Muscle of leg (tissue), 11 donors: ENCODE data around the gene KLHL29. TPM values are rescaled to one million over a fixed set of nuclear protein-coding genes. Genes with fewer than 3 reads are reported as not detected.

ENCODE experiments used
- DNase-seq: peaks from one replicate; pipeline ENCODE4 v3.0.0; 2013
- H3K27ac ChIP-seq: one replicate; pipeline ENCODE4 v1.5.1; 2013; ENCODE audit warnings: mild to moderate bottlenecking, low read length, control low read depth
- H3K27me3 ChIP-seq: one replicate; pipeline ENCODE4 v1.6.1; 2013; ENCODE audit warnings: low read length; ENCODE audit not compliant: control insufficient read depth, insufficient read depth
- H3K36me3 ChIP-seq: one replicate; pipeline ENCODE4 v1.6.1; 2013; ENCODE audit warnings: low read length; ENCODE audit not compliant: control insufficient read depth, insufficient read depth
- H3K4me1 ChIP-seq: one replicate; pipeline ENCODE4 v1.6.1; 2013; ENCODE audit warnings: low read length; ENCODE audit not compliant: control insufficient read depth, insufficient read depth
- H3K4me3 ChIP-seq: one replicate; pipeline ENCODE4 v1.5.1; 2013; ENCODE audit warnings: low read length, control low read depth
- H3K9me3 ChIP-seq: replicated peaks from 2 replicates; pipeline ENCODE4 v1.6.1; 2013; ENCODE audit warnings: low read depth, low read length; ENCODE audit not compliant: control insufficient read depth
- whole genome bisulfite sequencing: methylation state at CpG from one replicate; pipeline ENCODE4 v1.1.5; 2013; ENCODE audit warnings: missing lambda C conversion rate; ENCODE audit not compliant: insufficient coverage; 5-methylcytosine and 5-hydroxymethylcytosine counted together
- polyA plus RNA-seq, 8 donors: library from polyadenylated mRNA; unstranded; fragments of 120-200 nt; gene quantifications; one replicate each; pipeline versions ENCODE4 v1.2.1 to v1.2.3, GENCODE V29; 2013; ENCODE audit warnings: inconsistent platforms in 1 of 8, low replicate concordance in 1 of 8; ENCODE audit not compliant: insufficient read length in 8 of 8, insufficient read depth in 1 of 8
- total RNA-seq: library from RNA; stranded (reverse); fragments of 120-200 nt; gene quantifications from one replicate; pipeline ENCODE4 v1.2.4, GENCODE V29; 2013

The KLHL29 gene
- total and polyA plus RNA-seq, 9 donors: 4.7 to 9.7 (median 7.3) TPM

DNA sequence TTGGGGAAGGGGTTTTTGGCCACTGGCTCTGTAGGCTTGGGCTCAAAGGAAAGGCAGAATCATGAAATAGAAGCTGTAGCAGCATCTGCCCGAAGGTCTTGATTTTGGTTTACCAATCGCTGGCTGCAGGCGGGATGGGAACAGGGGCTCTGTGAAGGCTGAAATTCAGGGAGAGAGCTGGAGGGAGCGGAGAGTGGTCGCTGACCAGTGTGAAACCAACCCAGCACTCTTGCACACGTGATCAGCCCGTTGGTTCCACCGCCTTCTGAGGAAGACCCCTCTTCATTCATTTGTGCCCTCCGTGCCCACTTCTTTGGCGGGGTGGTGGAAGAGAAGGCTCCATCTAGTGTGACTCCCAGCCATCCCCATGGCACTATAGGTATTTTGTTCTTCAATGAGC is 82.6 kb downstream of the KLHL29 start:
- WGBS: 100% methylated on average over 4 of the region's 10 CpGs
- Histone ChIP-seq H3K4me1 (peaks cover 9% of the 10 kb centered on the region), H3K27ac (no peak overlapping the region), H3K4me3 (no peak overlapping the region), H3K9me3 (no peaks in the 10 kb centered on the region), H3K36me3 (no peaks in the 10 kb centered on the region), H3K27me3 (peaks cover 11% of the 10 kb centered on the region)
- no peak for DNase-seq

DNA sequence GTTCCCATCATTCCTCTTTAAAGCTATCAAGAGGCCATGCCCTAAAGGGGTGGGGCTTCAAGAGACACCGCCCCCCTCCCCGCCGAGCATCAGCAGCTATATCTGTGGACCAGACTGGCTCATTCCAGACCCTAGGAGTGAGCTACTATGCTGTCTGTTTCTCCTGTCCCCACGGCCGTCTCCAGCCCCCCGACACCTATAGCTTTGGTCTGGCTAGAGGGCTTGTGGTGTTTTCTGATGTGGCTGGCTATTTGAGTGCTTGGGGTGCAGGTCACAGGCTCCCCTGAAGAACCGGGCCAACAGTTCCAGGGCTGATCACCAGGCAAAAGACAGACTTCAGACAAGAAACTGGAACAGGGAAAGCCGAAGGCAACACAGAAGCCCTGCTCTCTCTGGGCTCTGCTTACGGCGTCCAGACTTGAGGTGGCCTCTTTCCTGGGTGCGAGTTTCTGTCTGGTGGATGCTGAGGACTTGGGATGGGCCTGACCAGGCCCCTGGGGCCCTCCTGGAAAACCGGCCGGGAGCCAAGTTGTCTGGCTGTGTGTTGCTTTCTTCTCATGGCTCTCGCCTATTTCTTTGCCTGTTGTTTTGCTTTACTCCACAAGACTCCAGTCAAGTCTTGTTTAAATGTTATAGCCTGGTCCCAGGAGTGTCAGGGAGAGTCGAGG is 83.6 kb downstream of the KLHL29 start:
- WGBS: 53% methylated on average over 9 of the region's 15 CpGs
- H3K36me3 ChIP-seq: no peaks in the 10 kb centered on the region
- DNase-seq: peak; percentile 28
- H3K9me3 ChIP-seq: no peaks in the 10 kb centered on the region
- H3K4me1 ChIP-seq: peaks cover 9% of the 10 kb centered on the region
- peaks cover 9% of the 10 kb centered on the region for H3K27me3 ChIP-seq
- no peak overlapping the region for H3K27ac ChIP-seq
- no peak overlapping the region for H3K4me3 ChIP-seq

- peaks cover 9% of the 10 kb centered on the region for H3K27me3 ChIP-seq
- WGBS: 75% methylated on average over 7 of the region's 10 CpGs
- no peaks in the 10 kb centered on the region for H3K9me3 ChIP-seq
- H3K36me3 ChIP-seq: no peaks in the 10 kb centered on the region
- no peak for DNase-seq
- H3K4me3 ChIP-seq: no peak overlapping the region
- peaks cover 9% of the 10 kb centered on the region for H3K4me1 ChIP-seq
- no peak overlapping the region for H3K27ac ChIP-seq
These were observed 84.2 kb downstream of the KLHL29 start for GRCh38 chr2:23469142-23469540.

GRCh38 chr2:23475036-23475435 is 90.1 kb downstream of the KLHL29 start:
- no peak overlapping the region for H3K27ac ChIP-seq
- H3K27me3 ChIP-seq: peaks cover 2% of the 10 kb centered on the region
- no peaks in the 10 kb centered on the region for H3K4me1 ChIP-seq
- DNase-seq: no peak
- peaks cover 2% of the 10 kb centered on the region for H3K36me3 ChIP-seq
- WGBS: no CpG with 5 or more reads among the region's 4 CpGs
- H3K9me3 ChIP-seq: no peaks in the 10 kb centered on the region
- no peak overlapping the region for H3K4me3 ChIP-seq

- Histone ChIP-seq H3K9me3 (no peaks in the 10 kb centered on the region), H3K27me3 (peaks cover 2% of the 10 kb centered on the region), H3K27ac (no peak overlapping the region), H3K4me3 (no peak overlapping the region), H3K4me1 (no peaks in the 10 kb centered on the region), H3K36me3 (peaks cover 2% of the 10 kb centered on the region)
- WGBS: 80% methylated on average over 4 of the region's 11 CpGs
- no peak for DNase-seq
These were observed 90.5 kb downstream of the KLHL29 start for GRCh38 chr2:23475473-23475872.

DNA sequence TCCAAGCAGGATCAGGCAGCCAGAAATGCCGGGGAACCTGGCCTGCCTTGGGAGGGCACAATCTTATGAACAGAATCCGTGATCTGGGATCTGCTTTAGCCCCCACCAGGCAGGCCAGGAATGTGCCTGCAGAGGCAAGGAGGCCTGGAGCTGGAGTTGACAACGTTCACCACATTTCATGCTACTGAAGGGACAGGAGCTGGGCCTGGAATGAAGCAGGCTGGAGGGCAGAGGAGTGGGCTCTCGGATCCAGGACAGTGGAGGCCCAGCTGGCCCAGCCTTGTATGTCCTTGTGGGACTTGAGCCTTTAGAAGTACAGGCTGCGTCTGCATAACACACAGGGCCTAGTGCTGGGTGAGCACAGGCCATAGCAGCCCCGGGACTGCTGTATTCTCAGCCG is 91.8 kb downstream of the KLHL29 start:
- Histone ChIP-seq H3K4me1 (peaks cover 9% of the 10 kb centered on the region), H3K9me3 (no peaks in the 10 kb centered on the region), H3K36me3 (peaks cover 2% of the 10 kb centered on the region), H3K27me3 (peaks cover 2% of the 10 kb centered on the region), H3K4me3 (no peak overlapping the region), H3K27ac (no peak overlapping the region)
- WGBS: 75% methylated on average over 4 of the region's 7 CpGs
- DNase-seq: no peak

DNA sequence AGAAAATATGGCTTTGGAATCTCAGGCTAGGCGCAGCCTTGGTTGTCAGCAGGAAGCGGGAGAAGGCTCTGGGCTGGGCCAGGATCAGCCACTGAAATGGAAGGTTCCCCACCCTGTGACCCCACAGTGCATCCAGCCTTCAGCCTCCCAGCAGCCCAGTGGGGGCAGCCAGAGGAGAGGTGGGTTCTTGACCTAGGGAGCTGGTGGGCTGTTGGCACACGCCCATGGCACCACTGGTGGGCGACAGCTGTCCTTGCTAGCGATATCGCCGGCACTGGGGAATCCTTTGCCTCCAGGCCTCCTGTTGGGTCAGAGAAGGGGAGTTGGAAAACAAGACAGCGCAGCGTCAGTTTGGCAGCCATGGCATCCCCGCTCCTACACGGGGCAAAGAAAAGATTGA is 92.4 kb downstream of the KLHL29 start:
- H3K9me3 ChIP-seq: no peaks in the 10 kb centered on the region
- H3K27me3 ChIP-seq: peaks cover 2% of the 10 kb centered on the region
- 93% methylated on average over 8 of the region's 11 CpGs for WGBS
- peaks cover 9% of the 10 kb centered on the region for H3K4me1 ChIP-seq
- H3K36me3 ChIP-seq: peaks cover 2% of the 10 kb centered on the region
- H3K4me3 ChIP-seq: no peak overlapping the region
- DNase-seq: no peak
- no peak overlapping the region for H3K27ac ChIP-seq

DNA sequence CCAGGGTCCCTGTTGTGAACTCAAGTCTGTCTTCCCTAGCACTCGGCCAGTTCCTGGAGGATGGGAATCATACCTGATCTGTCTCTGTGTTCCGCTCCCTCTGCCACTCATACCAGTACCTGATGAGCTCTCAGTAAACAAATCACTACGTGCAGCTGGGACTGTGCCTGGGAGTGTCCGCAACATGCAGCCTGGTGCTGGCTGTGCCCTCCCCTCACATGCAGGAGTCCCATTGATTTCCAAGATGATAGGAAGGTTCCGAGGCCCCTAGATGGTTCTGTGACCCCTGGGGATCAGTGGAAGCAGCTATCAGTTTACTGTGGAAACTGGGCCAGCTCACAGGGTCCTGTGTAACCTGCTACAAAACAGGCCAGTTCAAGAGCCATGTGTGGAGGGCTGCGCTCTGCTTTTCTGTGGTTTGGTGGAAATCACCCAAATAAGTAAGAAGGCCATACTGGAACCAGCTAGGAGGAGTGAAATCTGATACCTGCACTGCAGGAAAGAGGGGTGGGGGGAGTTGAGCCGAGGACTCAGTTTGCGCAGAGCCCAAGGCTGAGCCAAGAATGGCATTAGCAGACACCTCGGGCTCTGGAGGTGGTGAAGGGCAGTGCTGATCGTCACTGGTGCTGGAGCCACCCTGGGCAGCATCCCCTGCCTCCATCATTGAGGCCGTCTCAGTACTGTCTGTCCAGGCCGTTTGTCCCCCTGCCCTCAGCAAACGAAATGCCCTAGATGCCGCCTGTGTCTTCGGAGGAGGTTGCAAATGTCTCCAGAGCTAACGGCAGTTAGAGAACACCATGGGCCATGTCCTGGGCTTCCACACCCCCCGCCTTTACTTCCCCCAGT is 93.3 kb downstream of the KLHL29 start:
- 59% methylated on average over 15 of the region's 17 CpGs for WGBS

GRCh38 chr2:23478933-23479683 is 94.1 kb downstream of the KLHL29 start:
- Histone ChIP-seq H3K9me3 (no peaks in the 10 kb centered on the region), H3K36me3 (peaks cover 2% of the 10 kb centered on the region), H3K4me1 (peaks cover 9% of the 10 kb centered on the region), H3K4me3 (no peak overlapping the region), H3K27me3 (peaks cover 5% of the 10 kb centered on the region), H3K27ac (no peak overlapping the region)
- 72% methylated on average over 20 of the region's 20 CpGs for WGBS
- DNase-seq: no peak

More for the DNA sequence above, 93.3 kb downstream of the KLHL29 start:
- Histone ChIP-seq H3K27ac (no peak overlapping the region), H3K36me3 (peaks cover 2% of the 10 kb centered on the region), H3K4me3 (no peak overlapping the region), H3K4me1 (peaks cover 9% of the 10 kb centered on the region), H3K9me3 (no peaks in the 10 kb centered on the region), H3K27me3 (peaks cover 2% of the 10 kb centered on the region)
- DNase-seq: no peak
